Naive thymus-derived CD8-positive, alpha-beta T cell (primary cell): ENCODE measurements around the gene CLCN7. TPM values are rescaled to one million over a fixed set of nuclear protein-coding genes. Genes with fewer than 3 reads are reported as not detected.

Experiments used
- ATAC-seq, 2 donors: fragments of 150-1000 bp; cut with Tn5 transposase in 1 of 2; sonication (Bioruptor Pico), chemical (Tn5 transposase) in 1 of 2; 1 replicate in 1 of 2; 2 replicates in 1 of 2; pipeline ENCODE4 v1.10.0; 2021; ENCODE audit warnings: mild to moderate bottlenecking in 2 of 2, moderate library complexity in 2 of 2
- POLR2A ChIA-PET: fragments of 350-600 bp; sonication (Branson Sonifier 250); formaldehyde crosslinking; loops from one replicate; lab custom pipeline; 2021; ENCODE audit warnings: antibody characterized with exemption; lab: Charles Lee
- DNase-seq, 10 donors: peaks; one replicate each; pipeline versions ENCODE4 v3.0.0 to v3.0.0-alpha.2; 2020 to 2022
- H3K27ac Mint-ChIP-seq, 10 donors: one replicate each; pipeline ENCODE4 v1.8.0; 2020 to 2022; ENCODE audit warnings: mild to moderate bottlenecking in 10 of 10, mixed read lengths in 10 of 10, moderate library complexity in 4 of 10, inconsistent platforms in 1 of 10
- H3K27me3 Mint-ChIP-seq, 5 donors: one replicate each; pipeline ENCODE4 v1.8.0; 2021 to 2022; ENCODE audit warnings: mixed read lengths in 5 of 5
- H3K36me3 Mint-ChIP-seq, 3 donors: one replicate each; pipeline ENCODE4 v1.8.0; 2020 to 2022; ENCODE audit warnings: mixed read lengths in 3 of 3, mild to moderate bottlenecking in 2 of 3, inconsistent platforms in 1 of 3
- H3K4me1 Mint-ChIP-seq, 4 donors: one replicate each; pipeline ENCODE4 v1.8.0; 2021 to 2022; ENCODE audit warnings: mixed read lengths in 4 of 4
- H3K4me3 Mint-ChIP-seq, 10 donors: one replicate each; pipeline ENCODE4 v1.8.0; 2020 to 2022; ENCODE audit warnings: mild to moderate bottlenecking in 10 of 10, mixed read lengths in 10 of 10, moderate library complexity in 6 of 10, inconsistent platforms in 1 of 10
- H3K9me3 Mint-ChIP-seq, 9 donors: one replicate each; pipeline ENCODE4 v1.8.0; 2020 to 2022; ENCODE audit warnings: mixed read lengths in 9 of 9, mild to moderate bottlenecking in 3 of 9, inconsistent platforms in 1 of 9, moderate library complexity in 1 of 9
- polyA plus RNA-seq, 3 donors: library from polyadenylated mRNA; unstranded; fragments of 300-500 nt; fragmentation: Illumina TruSeq; gene quantifications; one replicate each; pipeline ENCODE4 v1.2.3, GENCODE V29; 2021
- total RNA-seq, 8 experiments: library from RNA in 2 of 8; stranded (reverse) in 2 of 8; gene quantifications; one replicate each; pipeline ENCODE4 v1.2.3 and lab custom pipeline; 2021 to 2026

Gene CLCN7
- total and polyA plus RNA-seq, 5 experiments from 2014 or later, result 18.7 to 116 (median 34.7) TPM

DNA sequence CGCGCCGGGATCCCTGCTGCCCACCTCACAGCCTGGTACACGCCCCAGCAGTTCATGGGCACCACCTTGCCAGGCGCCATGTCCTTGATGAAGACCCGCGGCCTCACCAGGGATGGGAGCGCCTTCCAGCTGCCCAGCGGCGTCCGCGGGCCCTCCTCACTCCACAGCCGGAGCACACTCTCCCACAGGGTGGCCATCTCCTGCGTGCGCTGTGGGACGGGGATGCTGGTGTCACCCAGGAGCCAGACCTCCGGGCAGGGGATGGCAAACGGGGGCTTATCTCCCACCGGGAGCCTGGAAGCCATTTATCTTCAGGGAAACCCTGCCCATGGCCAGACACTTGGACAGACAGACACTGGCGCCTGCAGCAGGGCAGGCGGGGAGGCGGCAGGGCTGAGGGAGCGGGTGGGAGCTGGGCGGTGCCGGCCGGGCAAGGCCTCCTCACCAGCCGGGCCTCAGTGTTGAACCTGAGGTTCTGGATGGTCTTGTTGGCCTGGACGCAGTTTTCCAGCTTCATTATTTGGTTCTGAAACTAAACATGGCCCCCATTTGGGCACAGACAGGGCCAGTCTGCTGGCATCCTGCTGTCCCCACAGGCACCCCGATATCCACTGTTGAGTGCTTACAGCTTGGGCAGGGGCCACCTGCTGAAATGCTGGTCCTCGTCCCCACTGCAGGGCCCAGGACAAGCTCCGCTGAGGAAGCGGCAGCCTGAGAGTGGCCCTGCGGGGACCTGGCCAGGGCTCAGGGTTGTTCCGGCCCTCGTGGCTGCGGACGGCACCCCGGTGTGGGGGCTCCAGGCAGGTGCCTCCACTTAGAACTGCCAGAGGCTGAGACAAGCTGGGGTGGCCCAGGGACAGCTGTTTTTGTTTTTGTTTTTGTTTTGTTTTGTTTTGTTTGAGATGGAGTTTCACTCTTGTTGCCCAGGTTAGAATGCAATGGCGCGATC is 39.9 kb downstream of the CLCN7 start:
- H3K36me3 Mint-ChIP-seq, result no peaks in the 10 kb centered on the region
- ATAC-seq (no peak), DNase-seq (no peak)
- no peaks in the 10 kb centered on the region for H3K9me3 Mint-ChIP-seq
- H3K4me3 Mint-ChIP-seq, result no peak overlapping the region
- no peak overlapping the region for H3K27ac Mint-ChIP-seq
- peaks cover 0 to 6% (median 2%) of the 10 kb centered on the region in 4 donors for H3K4me1 Mint-ChIP-seq
- POLR2A ChIA-PET, result interaction anchor here (5.4 kb wide), 1 partner anchor 13 kb away, joined by 64 read pairs; the partner anchor contains the start of gene UQCC4
- H3K27me3 Mint-ChIP-seq, result no peaks in the 10 kb centered on the region

GRCh38 chr16:1433756-1434155 is 41.1 kb downstream of the CLCN7 start:
- peak in 1 of 2 donors; percentile 37 for ATAC-seq
- POLR2A ChIA-PET, result interaction anchor here (1.0 to 5.4 kb wide), 2 partner anchors 12 to 124 kb away, joined by 3 to 64 read pairs; partner anchors contain the start of genes UBE2I and UQCC4
- Mint-ChIP-seq H3K9me3 (no peaks in the 10 kb centered on the region), H3K4me3 (peak overlapping the region in 4 of 10 donors; percentile 22 to 80 (median 32)), H3K27ac (peak overlapping the region in 1 of 10 donors; percentile 43), H3K27me3 (no peaks in the 10 kb centered on the region), H3K36me3 (no peaks in the 10 kb centered on the region), H3K4me1 (peaks cover 0 to 7% (median 4%) of the 10 kb centered on the region in 4 donors)
- no peak for DNase-seq

DNA sequence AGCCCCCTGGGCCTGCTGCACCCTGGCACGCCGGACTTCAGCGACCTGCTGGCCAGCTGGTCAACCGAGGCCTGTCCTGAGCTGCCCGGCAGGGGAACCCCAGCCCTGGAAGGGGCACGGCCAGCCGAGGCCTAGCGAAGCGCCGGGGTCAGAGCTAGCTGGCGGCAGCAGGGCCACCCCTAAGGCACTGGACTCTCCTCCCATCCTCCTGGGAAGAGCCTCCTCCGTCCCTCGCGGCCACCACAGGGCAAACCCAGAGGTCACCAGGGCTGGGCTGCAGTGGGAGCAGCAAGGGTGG is 41.6 kb downstream of the CLCN7 start:
- H3K36me3 Mint-ChIP-seq, result no peaks in the 10 kb centered on the region
- H3K4me1 Mint-ChIP-seq, result peaks cover 0 to 7% (median 4%) of the 10 kb centered on the region in 4 donors
- no peaks in the 10 kb centered on the region for H3K9me3 Mint-ChIP-seq
- POLR2A ChIA-PET, result interaction anchor here (0.8 to 5.4 kb wide), 10 partner anchors 12 to 722 kb away, joined by 3 to 64 read pairs (median 3); partner anchors contain the start of genes JPT2, TMEM204, TRAF7 and UBE2I
- no peaks in the 10 kb centered on the region for H3K27me3 Mint-ChIP-seq
- DNase-seq (no peak), ATAC-seq (no peak)
- H3K27ac Mint-ChIP-seq, result no peak overlapping the region
- peak overlapping the region in 2 of 10 donors; percentile 25 to 80 for H3K4me3 Mint-ChIP-seq

GRCh38 chr16:1432388-1433262 is 42.2 kb downstream of the CLCN7 start:
- Mint-ChIP-seq H3K27me3 (no peaks in the 10 kb centered on the region), H3K4me3 (peak overlapping the region; percentile 54 to 86 (median 74)), H3K27ac (peak overlapping the region; percentile 51 to 93 (median 82)), H3K4me1 (peaks cover 0 to 7% (median 4%) of the 10 kb centered on the region in 4 donors), H3K9me3 (no peaks in the 10 kb centered on the region), H3K36me3 (no peaks in the 10 kb centered on the region)
- peak; percentile 46 to 59 for ATAC-seq
- POLR2A ChIA-PET, result interaction anchor here (0.8 to 5.4 kb wide), 11 partner anchors 11 to 722 kb away, joined by 3 to 64 read pairs (median 3); partner anchors contain the start of genes JPT2, TELO2, TMEM204 and TRAF7
- peak in 1 of 10 donors; percentile 28 for DNase-seq

DNA sequence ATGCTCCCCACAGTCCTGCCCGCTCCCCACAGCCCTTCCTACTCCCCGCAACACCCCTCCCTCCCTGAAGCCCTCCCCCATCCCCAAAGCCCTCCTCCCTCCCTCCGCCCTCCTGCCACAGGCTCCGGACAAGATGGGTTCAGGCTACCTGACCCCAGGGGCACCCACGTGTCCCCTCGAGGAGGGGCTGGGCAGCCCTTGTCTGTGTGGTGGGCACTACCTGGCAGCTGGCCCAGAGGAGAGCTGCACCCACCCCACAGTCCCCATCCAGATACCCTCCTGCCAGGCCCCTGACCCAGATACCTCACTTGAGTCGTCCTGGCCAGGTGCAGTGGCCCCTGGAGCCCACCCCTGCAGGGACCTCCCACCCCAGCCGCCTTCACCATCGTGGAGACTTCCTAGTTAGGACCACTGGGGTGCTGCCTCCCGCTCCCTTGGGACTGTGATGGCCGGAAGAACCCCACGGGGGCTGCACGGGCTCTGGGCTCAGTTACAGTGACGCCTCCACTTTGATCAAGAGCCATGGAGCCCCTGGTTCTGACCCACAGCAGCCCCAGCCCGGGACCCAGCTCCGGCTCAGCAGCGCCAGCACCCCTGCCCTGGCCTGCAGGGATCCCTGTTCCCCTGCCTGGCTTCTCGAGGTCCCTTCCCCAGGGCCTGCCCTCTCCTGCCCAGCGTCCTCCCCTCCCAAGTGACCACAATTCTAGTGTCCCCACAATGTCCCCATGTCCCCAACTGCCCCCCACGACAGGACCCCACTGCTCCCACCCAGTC is 43.1 kb downstream of the CLCN7 start:
- no peak for DNase-seq
- no peak for ATAC-seq
- no peaks in the 10 kb centered on the region for H3K36me3 Mint-ChIP-seq
- H3K27ac Mint-ChIP-seq, result peak overlapping the region; percentile 51 to 93 (median 83)
- peak overlapping the region; percentile 54 to 86 (median 74) for H3K4me3 Mint-ChIP-seq
- peaks cover 0 to 7% (median 4%) of the 10 kb centered on the region in 4 donors for H3K4me1 Mint-ChIP-seq
- no peaks in the 10 kb centered on the region for H3K27me3 Mint-ChIP-seq
- H3K9me3 Mint-ChIP-seq, result no peaks in the 10 kb centered on the region
- POLR2A ChIA-PET, result interaction anchor here (1.1 to 5.4 kb wide), 3 partner anchors 10 to 24 kb away, joined by 4 to 64 read pairs (median 4); partner anchors contain the start of gene UQCC4

GRCh38 chr16:1430759-1431496 is 43.9 kb downstream of the CLCN7 start, which contains the start of gene PERCC1:
Gene PERCC1, plus strand, starts transcription at chr16:1431078. Its CDS starts 1,516 bp downstream, at chr16:1432594.
- POLR2A ChIA-PET, result interaction anchor here (1.1 to 5.4 kb wide), 2 partner anchors 9 to 16 kb away, joined by 4 to 64 read pairs; partner anchors contain the start of gene UQCC4
- Mint-ChIP-seq H3K4me1 (peaks cover 0 to 7% (median 4%) of the 10 kb centered on the region in 4 donors), H3K27ac (peak within 1 kb of the TSS; percentile 51 to 93 (median 83)), H3K36me3 (no peaks in the 10 kb centered on the region), H3K9me3 (no peaks in the 10 kb centered on the region), H3K4me3 (peak within 1 kb of the TSS; percentile 54 to 86 (median 74)), H3K27me3 (no peaks in the 10 kb centered on the region)
- DNase-seq (no peak), ATAC-seq (no peak)

DNA sequence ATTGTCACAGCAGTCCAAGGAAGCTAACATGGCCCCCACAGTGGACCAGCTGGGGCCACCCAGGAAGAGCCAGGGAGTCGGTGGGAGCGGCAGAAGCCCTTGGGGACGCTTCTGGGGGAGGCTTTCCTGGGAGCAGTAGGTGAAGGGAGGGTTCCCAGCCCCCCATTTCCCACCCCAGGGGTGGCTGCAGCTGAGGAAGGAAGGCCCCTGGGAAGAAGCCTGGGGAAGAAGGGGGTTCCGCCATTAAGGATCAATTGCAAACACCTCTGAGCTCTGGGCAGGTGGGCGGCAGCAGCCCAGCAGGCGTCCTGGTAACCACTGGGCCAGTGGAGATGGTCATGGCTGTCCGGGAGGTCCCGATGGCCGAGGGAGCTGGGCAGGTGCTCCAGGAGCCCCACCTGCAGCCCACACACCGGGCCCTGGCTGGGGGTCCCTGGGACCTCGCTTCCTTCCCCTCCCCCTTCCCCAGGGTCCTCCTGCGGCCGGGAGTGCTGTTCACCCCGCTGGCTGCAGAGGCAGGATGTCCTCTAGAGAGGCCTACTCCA is 44.5 kb downstream of the CLCN7 start:
- Mint-ChIP-seq H3K27me3 (no peaks in the 10 kb centered on the region), H3K4me1 (peaks cover 0 to 7% (median 4%) of the 10 kb centered on the region in 4 donors), H3K36me3 (no peaks in the 10 kb centered on the region), H3K4me3 (no peak overlapping the region), H3K27ac (peak overlapping the region in 5 of 10 donors; percentile 18 to 72 (median 51)), H3K9me3 (no peaks in the 10 kb centered on the region)
- no peak for DNase-seq
- no peak for ATAC-seq
- POLR2A ChIA-PET, result interaction anchor here (0.6 to 5.4 kb wide), 4 partner anchors 9 to 182 kb away, joined by 3 to 64 read pairs (median 4); partner anchors contain the start of genes CRAMP1, IFT140, TMEM204 and UQCC4

DNA sequence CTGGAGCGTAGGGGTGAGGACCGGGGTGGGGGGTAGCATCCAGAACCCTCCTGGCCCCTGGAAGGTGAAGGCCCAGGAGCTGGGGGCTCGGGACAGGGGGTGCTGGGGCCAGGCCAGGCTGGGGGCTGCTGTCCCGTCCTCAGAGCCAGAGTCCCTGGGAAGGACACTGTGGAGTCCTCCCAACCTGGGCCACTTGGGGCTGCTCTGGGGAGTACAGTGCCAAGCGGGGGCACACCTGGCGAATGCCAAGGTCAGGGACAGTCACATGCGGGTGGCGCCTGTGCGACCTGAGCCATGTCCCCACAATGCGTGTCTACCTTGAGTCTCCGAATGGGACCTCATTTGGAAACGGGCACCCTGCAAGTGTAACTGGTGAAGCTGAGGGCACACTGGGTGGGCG is 45.2 kb downstream of the CLCN7 start:
- Mint-ChIP-seq H3K36me3 (no peaks in the 10 kb centered on the region), H3K27me3 (no peaks in the 10 kb centered on the region), H3K9me3 (no peaks in the 10 kb centered on the region), H3K27ac (peak overlapping the region in 6 of 10 donors; percentile 2 to 72 (median 31)), H3K4me3 (peak overlapping the region in 1 of 10 donors; percentile 45), H3K4me1 (peaks cover 0 to 7% (median 4%) of the 10 kb centered on the region in 4 donors)
- DNase-seq (no peak), ATAC-seq (no peak)
- POLR2A ChIA-PET, result interaction anchor here (0.5 to 5.4 kb wide), 4 partner anchors 8 to 182 kb away, joined by 3 to 64 read pairs (median 4); partner anchors contain the start of genes CRAMP1, IFT140, TMEM204 and UQCC4

DNA sequence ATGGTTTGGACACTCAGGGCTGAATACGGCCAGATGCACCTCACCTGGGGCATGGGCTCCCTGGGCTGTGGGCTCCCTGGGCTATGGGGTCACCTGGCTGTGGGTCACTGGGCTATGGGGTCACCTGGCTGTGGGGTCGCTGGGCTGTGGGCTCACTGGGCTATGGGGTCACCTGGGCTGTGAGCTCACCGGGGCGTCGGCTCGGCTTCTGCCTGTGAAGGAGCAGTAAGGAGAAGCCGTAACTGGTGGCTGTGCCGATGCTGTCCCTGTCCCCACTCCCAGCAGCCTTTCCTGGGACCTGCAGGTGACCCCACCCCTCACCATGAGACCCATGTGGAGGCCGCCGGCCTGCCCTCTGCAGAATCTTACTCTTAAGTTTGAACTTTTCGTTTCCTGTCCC is 45.8 kb downstream of the CLCN7 start:
- POLR2A ChIA-PET, result interaction anchor here (0.5 to 1.5 kb wide), 2 partner anchors 29 to 104 kb away, joined by 3 to 4 read pairs; partner anchors contain the start of gene TMEM204
- Mint-ChIP-seq H3K4me3 (no peak overlapping the region), H3K27ac (peak overlapping the region in 2 of 10 donors; percentile 9 to 56), H3K36me3 (no peaks in the 10 kb centered on the region), H3K4me1 (peaks cover 0 to 7% (median 4%) of the 10 kb centered on the region in 4 donors), H3K9me3 (no peaks in the 10 kb centered on the region), H3K27me3 (no peaks in the 10 kb centered on the region)
- no peak for DNase-seq
- ATAC-seq, result no peak

DNA sequence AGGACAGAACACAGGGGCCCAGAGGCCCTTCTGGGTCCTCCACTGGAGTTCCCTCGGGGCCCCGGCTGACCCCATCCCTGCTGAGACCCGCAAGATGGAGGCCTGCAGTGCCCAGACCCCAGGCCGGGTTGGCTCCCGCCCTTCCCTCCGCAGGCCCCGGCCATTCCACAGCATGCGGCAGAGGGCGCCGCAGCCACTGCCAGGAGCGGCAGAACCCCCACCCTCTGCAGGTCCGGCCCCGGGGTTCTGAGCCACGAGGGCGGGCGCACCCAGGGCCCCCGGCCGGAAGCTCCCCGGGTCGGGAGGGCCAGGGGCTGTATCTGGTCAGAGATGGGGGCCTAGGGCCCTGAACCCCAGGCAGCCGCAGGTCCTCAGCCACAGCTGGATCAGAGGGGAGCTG is 46.3 kb downstream of the CLCN7 start:
- Mint-ChIP-seq H3K36me3 (no peaks in the 10 kb centered on the region), H3K9me3 (no peaks in the 10 kb centered on the region), H3K27me3 (no peaks in the 10 kb centered on the region), H3K27ac (peak overlapping the region in 2 of 10 donors; percentile 47 to 56), H3K4me1 (peaks cover 0 to 7% (median 4%) of the 10 kb centered on the region in 4 donors), H3K4me3 (no peak overlapping the region)
- POLR2A ChIA-PET, result no interaction called here
- DNase-seq (peak in 7 of 10 donors; percentile 12 to 48 (median 40)), ATAC-seq (peak; percentile 71 to 76)
